GM18505 (cell line): ENCODE results near the gene USP35.

ENCODE experiments used
- ATAC-seq: cut with Tn5 transposase; IDR thresholded peaks from one replicate; pipeline ENCODE4 v1.9.1; 2021; ENCODE audit not compliant: unreplicated experiment
- POLR2A ChIP-seq: IDR thresholded peaks from 4 replicates; pipeline ENCODE4 v1.6.1; 2011; ENCODE audit warnings: borderline replicate concordance; ENCODE audit not compliant: insufficient read depth, insufficient read length; ENCODE audit errors: extremely low read depth

USP35 gene

DNA sequence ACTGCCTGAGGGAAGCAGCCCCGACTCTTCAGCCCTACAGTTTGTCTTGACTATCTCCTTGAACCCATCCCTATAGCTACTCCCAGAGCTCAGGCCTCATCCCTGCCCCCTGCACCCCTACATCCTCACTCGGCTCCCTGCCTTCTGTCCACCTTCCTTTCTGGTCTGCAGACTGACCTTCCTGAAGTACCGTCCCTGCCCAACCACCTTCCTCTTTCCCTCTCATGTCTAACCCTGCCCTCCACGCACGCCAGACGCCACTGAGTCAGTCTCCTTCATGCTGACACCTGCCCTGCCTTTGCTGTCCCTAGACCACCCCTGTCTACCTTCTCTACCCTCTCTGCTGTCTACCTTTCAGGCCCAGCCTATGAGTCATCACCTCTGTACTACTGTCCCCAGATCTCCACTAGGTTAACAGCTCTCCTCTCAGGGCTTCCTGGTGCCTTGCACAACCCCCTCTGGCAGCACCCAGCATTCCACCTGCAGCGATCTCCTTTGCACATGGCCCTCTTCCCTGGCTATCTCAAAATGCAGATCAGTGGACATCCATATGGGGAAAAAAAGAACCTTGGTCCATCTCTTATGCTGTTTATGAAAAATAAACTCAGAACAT is 9.2 kb upstream of the USP35 start:
- TF ChIP-seq POLR2A: no peak
- ATAC-seq: no peak

- no peak for ATAC-seq
- TF ChIP-seq POLR2A: no peak
Measured at GRCh38 chr11:78180751-78181150, 8.0 kb upstream of the USP35 start.

DNA sequence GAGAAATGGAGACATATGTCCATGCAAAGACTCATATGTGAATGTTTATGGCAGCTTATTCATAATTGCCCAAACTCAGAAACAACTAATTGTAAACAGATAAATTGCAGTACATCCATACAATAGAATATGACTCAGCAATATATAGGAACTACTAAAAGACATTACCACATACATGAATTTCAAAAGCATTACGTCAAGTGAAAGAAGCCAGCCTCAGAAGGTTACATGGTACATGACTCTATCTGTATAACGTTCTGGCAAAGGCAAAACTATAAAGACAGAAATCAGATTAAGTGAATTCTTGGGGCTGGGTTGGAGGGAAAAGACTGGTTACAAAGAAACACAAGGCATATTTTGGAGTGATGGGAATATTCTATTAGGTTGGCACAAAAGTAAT is 7.5 kb upstream of the USP35 start:
- no peak for ATAC-seq
- no peak for TF ChIP-seq POLR2A

DNA sequence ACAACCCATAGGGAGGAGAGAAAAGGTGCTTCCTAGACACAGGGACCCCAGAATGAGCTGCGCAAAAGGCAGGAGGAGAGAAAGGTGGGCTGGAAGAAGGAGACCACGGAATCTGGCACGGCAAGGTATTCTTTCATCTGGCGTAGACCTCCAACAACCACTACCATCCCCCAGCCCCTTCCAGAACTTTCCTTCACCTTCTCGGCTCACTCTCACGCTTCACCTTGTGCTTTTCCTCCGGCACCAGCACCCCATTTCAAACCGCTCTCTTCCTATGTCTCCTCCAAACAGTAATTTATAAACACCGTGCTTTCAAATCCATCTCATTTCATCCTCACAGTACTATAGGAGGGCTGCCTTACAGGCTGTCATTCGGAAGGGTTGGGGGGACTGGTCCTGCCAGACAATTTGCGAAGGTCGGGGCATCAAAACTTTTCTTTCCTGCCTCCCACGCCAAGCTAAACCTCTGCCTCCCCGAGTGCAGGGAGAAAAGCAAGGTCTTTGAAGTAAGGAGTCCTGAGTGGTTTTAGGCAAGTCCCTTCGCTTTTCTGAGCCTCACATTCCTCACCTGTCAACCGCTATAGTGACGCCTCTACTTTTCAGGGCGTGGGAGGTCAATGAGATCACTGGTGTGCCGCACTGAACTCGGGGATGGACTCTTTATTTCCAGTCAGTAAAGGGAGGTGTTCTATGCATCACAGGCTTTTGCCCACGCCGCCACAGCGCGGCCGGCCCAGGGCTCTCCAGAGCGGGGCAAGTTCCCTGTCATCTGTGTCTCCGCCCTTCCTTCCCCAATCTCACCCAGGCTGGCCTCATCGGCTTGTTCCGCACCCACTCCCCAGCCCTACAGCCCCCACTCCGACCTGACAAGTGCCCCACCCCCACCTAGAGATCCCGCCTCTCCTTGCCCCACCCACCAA is 1.1 kb upstream of the USP35 start:
- ATAC-seq: peak; percentile 15
- no peak for TF ChIP-seq POLR2A

DNA sequence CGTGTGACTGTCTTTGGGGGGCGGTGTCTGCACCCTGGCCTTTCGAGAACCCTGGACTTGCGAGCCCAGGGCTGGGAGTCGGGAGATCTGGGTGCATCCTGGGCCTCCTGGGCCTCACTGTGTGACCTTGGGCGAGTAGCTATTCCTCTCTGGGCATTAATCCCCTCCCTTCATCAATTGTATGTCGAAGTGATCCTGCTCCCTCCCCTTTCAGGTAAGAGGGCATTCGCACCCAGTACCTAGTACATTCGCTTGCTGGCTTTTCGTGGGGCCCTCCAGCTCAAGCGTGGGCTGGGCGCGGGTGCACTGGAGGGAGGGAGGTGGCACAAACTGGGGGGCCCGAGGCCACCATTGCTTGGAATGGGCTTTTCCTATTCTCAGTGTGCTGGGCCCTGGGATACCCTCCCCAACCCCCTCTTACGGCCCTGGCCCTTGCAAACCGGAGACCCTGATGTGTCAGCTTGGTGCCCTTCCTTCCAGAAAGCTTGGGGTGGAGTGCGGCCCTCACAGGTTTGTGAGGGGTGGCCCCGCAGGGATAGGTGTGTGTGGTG is 530 bp downstream of the USP35 start:
- no peak for TF ChIP-seq POLR2A
- no peak for ATAC-seq

- no peak for TF ChIP-seq POLR2A
- ATAC-seq: no peak
Measured at GRCh38 chr11:78189851-78190250, 1.1 kb downstream of the USP35 start.

DNA sequence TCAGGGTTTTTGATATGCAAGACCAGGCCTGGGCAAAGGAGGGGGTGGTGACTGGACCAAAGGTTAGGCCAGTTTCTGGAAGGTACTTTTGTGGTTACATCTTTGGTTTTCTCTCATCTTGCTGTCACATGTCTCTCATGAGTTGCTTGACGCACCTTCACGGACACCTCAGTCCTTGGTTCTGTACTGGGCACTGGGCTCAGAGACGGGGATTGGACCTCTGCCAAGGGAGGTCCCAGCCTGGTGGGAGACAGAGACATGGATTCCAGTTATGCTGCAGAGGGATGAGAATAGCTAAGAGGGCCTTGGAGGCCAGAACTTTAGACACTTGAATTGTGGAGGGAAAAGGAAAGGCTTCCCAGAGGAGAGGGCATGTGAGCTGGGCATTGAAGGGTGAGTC is 1.7 kb downstream of the USP35 start:
- no peak for TF ChIP-seq POLR2A
- no peak for ATAC-seq

DNA sequence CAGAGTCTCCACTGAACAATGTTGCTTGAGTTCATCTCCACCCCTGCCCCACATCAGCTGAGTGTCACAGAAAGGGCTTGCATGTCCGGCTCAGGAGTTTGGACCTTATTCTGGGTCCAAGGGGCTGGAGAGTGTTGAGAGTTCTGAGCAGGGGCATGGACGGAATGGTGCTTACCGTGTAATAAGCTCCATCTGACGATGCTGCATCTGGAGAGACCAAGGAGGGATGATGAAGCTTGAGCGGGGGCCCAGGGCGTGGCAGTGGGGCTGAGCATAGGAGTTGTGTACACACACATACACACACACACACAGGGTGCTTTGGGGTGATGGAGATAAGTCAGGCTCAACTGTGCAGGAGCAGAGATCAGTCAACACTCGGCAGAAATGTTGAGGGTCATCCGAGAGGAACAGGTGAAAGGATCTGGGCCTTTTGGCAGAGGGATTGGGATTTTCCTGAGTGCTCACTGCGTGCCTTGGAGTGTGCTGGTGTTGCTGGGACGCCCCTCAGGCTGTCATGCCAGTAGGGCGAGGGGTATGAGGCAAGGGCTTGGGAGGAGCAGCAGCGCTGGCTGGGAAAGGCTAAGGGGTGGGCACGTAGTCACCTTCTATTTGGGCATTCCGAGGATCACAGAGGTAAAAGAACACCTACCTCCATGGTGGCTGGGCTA is 2.3 kb downstream of the USP35 start:
- no peak for ATAC-seq
- TF ChIP-seq POLR2A: no peak

- ATAC-seq: no peak
- no peak for TF ChIP-seq POLR2A
Measured at GRCh38 chr11:78192223-78192719, 3.6 kb downstream of the USP35 start.

GRCh38 chr11:78192911-78193351 is 4.2 kb downstream of the USP35 start:
- no peak for ATAC-seq
- no peak for TF ChIP-seq POLR2A

- ATAC-seq: no peak
- TF ChIP-seq POLR2A: no peak
Measured at GRCh38 chr11:78193806-78194205, 5.1 kb downstream of the USP35 start.

DNA sequence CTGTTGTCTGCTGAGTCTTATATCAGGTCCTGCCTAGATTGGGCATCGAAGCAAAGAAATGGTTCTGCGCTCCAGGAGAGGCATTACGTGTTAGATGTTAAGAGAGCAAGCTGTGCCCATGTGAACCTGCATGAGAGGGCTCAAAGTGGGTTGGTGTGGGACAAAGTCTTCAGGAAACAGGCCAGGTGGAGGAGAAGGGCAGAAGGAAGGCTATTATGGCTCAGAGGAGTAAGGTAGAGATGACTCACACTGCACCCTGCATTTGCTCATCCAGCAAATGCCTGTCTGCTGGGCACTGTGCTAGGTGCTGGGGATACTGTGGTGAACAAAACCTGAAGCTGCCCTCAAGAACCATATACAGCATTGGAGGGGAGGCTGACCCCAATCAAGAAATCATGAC is 5.8 kb downstream of the USP35 start:
- TF ChIP-seq POLR2A: no peak
- ATAC-seq: no peak

DNA sequence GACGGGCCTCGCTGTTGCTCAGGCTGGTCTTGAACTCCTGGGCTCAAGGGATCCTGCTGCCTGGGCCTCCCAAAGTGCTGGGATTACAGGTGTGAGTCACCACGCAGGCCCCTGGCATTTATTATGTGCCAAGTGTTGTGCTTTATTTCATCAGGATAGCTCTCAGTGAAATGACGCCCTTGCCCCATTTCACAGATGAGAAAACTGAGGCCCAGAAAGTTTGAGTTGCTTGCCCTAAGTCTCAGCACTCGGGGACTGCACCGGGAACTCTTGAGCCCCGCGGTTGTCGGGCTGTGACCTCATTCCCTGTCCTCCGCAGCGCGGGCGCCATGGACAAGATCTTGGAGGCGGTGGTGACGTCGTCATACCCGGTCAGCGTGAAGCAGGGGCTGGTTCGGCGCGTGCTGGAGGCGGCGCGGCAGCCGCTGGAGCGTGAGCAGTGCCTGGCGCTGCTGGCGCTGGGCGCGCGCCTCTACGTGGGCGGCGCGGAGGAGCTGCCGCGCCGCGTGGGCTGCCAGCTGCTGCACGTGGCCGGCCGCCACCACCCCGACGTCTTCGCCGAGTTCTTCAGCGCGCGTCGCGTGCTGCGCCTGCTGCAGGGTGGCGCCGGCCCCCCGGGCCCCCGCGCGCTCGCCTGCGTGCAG is 7.3 kb downstream of the USP35 start:
- TF ChIP-seq POLR2A: no peak
- no peak for ATAC-seq
